GM18867 (cell line): ENCODE measurements around the gene SLC26A9.
A peak's percentile ranks its signal among the peaks of the same experiment; 100 is the strongest.

Source experiments
- ATAC-seq: cut with Tn5 transposase; IDR thresholded peaks from one replicate; pipeline ENCODE4 v1.9.1; 2021; ENCODE audit warnings: mild to moderate bottlenecking, moderate library complexity; ENCODE audit not compliant: unreplicated experiment

Gene SLC26A9

GRCh38 chr1:205943245-205943644 is at the start of gene SLC26A9:
Gene SLC26A9, minus strand, starts transcription at chr1:205943456. Its CDS starts 7,636 bp downstream, at chr1:205935820.
- no peak for ATAC-seq

- ATAC-seq: no peak
Observed at GRCh38 chr1:205992218-205992882, 49.1 kb upstream of the SLC26A9 start.

- ATAC-seq: no peak
Observed at GRCh38 chr1:205991237-205991636, 48.0 kb upstream of the SLC26A9 start.

- no peak for ATAC-seq
Observed at GRCh38 chr1:205990226-205990625, 47.0 kb upstream of the SLC26A9 start.

- ATAC-seq: no peak
Observed at GRCh38 chr1:205989786-205990185, 46.5 kb upstream of the SLC26A9 start.

GRCh38 chr1:205988585-205988995 is 45.3 kb upstream of the SLC26A9 start:
- no peak for ATAC-seq

GRCh38 chr1:205986861-205987260 is 43.6 kb upstream of the SLC26A9 start:
- no peak for ATAC-seq

- no peak for ATAC-seq
Observed at GRCh38 chr1:205986292-205986691, 43.0 kb upstream of the SLC26A9 start.

GRCh38 chr1:205985330-205986005 is 42.2 kb upstream of the SLC26A9 start:
- no peak for ATAC-seq

GRCh38 chr1:205983925-205984725 is 40.9 kb upstream of the SLC26A9 start:
- ATAC-seq: peak; percentile 50

- no peak for ATAC-seq
Observed at GRCh38 chr1:205981257-205981656, 38.0 kb upstream of the SLC26A9 start.

GRCh38 chr1:205980237-205980870 is 37.1 kb upstream of the SLC26A9 start:
- ATAC-seq: no peak

- no peak for ATAC-seq
Observed at GRCh38 chr1:205979301-205979700, 36.0 kb upstream of the SLC26A9 start.

- no peak for ATAC-seq
Observed at GRCh38 chr1:205978676-205979075, 35.4 kb upstream of the SLC26A9 start.

GRCh38 chr1:205977402-205978014 is 34.3 kb upstream of the SLC26A9 start:
- ATAC-seq: peak; percentile 50

- ATAC-seq: no peak
Observed at GRCh38 chr1:205976708-205977401, 33.6 kb upstream of the SLC26A9 start.

- no peak for ATAC-seq
Observed at GRCh38 chr1:205976036-205976435, 32.8 kb upstream of the SLC26A9 start.

GRCh38 chr1:205975387-205975998 is 32.2 kb upstream of the SLC26A9 start:
- ATAC-seq: no peak

- ATAC-seq: no peak
Observed at GRCh38 chr1:205974712-205975111, 31.5 kb upstream of the SLC26A9 start.
